Stimulated activated CD8-positive, alpha-beta memory T cell treated with anti-CD3 and anti-CD28 coated beads, Interleukin-2, amount 100 ng/mL, for 48 hours (primary cell): ENCODE measurements around the gene TARDBP.
"Not testable (repeated sequence)": the region's sequence is repeated elsewhere in the genome, so short reads cannot be mapped to it uniquely, and the experiment has no call there.

Source experiments
- DNase-seq, 2 donors: peaks; one replicate each; pipeline ENCODE4 v3.0.0-alpha.2; 2020; ENCODE audit warnings: low read depth in 2 of 2

TARDBP gene

GRCh38 chr1:11059968-11060830 is 47.7 kb downstream of the TARDBP start, which contains the start of gene SRM:
SRM (minus strand) TSS chr1:11060018; CDS start chr1:11059943, 75 bp downstream.
- DNase-seq, result peak; percentile 85 to 91

GRCh38 chr1:11061652-11062365 is 49.4 kb downstream of the TARDBP start:
- DNase-seq, result no peak

- DNase-seq, result no peak
Measured at GRCh38 chr1:11062965-11063401, 50.5 kb downstream of the TARDBP start.

GRCh38 chr1:11063937-11064537 is 51.6 kb downstream of the TARDBP start:
- not testable (repeated sequence) for DNase-seq

GRCh38 chr1:11064942-11065341 is 52.5 kb downstream of the TARDBP start:
- DNase-seq, result no peak

GRCh38 chr1:11065796-11066195 is 53.3 kb downstream of the TARDBP start:
- no peak for DNase-seq

- no peak for DNase-seq
Measured at GRCh38 chr1:11067716-11068599, 55.5 kb downstream of the TARDBP start.

GRCh38 chr1:11068600-11069473 is 56.4 kb downstream of the TARDBP start:
- DNase-seq, result no peak

GRCh38 chr1:11070876-11071275 is 58.4 kb downstream of the TARDBP start:
- DNase-seq, result no peak

- DNase-seq, result no peak
Measured at GRCh38 chr1:11071463-11072215, 59.2 kb downstream of the TARDBP start.

GRCh38 chr1:11072216-11072917 is 59.9 kb downstream of the TARDBP start:
- DNase-seq, result no peak

- not testable (repeated sequence) for DNase-seq
Measured at GRCh38 chr1:11073398-11073797, 60.9 kb downstream of the TARDBP start.
